Endothelial cell of umbilical vein (primary cell): ENCODE results near the gene GLOD4.

Source experiments
- MYC ChIP-seq: IDR thresholded peaks from one replicate; pipeline ENCODE4 v1.6.1; 2011; ENCODE audit warnings: mild to moderate bottlenecking, low read depth, low read length
- POLR2A ChIP-seq: IDR thresholded peaks from 2 replicates; pipeline ENCODE4 v1.6.1; 2012; ENCODE audit warnings: low read depth, mild to moderate bottlenecking, control low read depth, low read length
- POLR2AphosphoS5 ChIP-seq: IDR thresholded peaks from 2 replicates; pipeline ENCODE4 v1.6.1; 2012; ENCODE audit warnings: low read depth, mild to moderate bottlenecking, control low read depth, low read length, moderate library complexity; ENCODE audit not compliant: insufficient read depth
- TF ChIP-seq, protein P1 (sequence below), 2 donors: IDR thresholded peaks; 1 replicate in 1 of 2; 2 replicates in 1 of 2; pipeline ENCODE4 v1.5.1; 2011; ENCODE audit warnings: low read length in 2 of 2, mild to moderate bottlenecking in 2 of 2, moderate library complexity in 2 of 2, control low read depth in 1 of 2, inconsistent platforms in 1 of 2, low read depth in 1 of 2; ENCODE audit not compliant: insufficient read depth in 1 of 2; ENCODE audit errors: extremely low read depth in 1 of 2

DNA sequence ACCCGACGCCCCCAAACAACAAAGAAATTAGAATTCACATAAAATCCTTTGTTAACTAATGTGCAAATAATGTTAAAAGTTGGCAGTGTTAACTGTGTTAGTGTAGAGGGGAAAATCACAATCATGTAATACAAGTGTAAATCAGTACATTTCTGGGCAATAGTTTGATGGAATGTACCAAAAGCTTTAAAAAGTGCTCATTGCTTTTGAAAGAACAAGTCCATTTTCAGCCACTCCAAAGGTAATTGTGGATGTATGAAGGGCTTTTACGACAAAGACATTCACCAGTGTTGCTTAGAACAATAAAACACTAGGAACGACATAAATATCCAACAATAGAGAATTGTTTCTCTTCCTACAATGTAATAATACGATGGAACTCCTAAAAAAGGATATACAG lies 9.1 kb downstream of the GLOD4 start:
- TF ChIP-seq, protein P1, sequence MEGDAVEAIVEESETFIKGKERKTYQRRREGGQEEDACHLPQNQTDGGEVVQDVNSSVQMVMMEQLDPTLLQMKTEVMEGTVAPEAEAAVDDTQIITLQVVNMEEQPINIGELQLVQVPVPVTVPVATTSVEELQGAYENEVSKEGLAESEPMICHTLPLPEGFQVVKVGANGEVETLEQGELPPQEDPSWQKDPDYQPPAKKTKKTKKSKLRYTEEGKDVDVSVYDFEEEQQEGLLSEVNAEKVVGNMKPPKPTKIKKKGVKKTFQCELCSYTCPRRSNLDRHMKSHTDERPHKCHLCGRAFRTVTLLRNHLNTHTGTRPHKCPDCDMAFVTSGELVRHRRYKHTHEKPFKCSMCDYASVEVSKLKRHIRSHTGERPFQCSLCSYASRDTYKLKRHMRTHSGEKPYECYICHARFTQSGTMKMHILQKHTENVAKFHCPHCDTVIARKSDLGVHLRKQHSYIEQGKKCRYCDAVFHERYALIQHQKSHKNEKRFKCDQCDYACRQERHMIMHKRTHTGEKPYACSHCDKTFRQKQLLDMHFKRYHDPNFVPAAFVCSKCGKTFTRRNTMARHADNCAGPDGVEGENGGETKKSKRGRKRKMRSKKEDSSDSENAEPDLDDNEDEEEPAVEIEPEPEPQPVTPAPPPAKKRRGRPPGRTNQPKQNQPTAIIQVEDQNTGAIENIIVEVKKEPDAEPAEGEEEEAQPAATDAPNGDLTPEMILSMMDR (IDR thresholded peaks at IDR 0.05; ENCODE audit: extremely low read depth in 1 of 2, insufficient read depth in 1 of 2, low read depth in 1 of 2, low read length in 2 of 2) = no peak
- no peak for TF ChIP-seq POLR2A
- TF ChIP-seq POLR2AphosphoS5 = no peak
- no peak for TF ChIP-seq MYC
